Measurements from ENCODE around the gene ZCCHC7. TPM values are rescaled to one million over a fixed set of nuclear protein-coding genes. Genes with fewer than 3 reads are reported as not detected.

The ZCCHC7 gene
- total RNA-seq = 16.6 and 21.3 TPM in 2 replicates

DNA sequence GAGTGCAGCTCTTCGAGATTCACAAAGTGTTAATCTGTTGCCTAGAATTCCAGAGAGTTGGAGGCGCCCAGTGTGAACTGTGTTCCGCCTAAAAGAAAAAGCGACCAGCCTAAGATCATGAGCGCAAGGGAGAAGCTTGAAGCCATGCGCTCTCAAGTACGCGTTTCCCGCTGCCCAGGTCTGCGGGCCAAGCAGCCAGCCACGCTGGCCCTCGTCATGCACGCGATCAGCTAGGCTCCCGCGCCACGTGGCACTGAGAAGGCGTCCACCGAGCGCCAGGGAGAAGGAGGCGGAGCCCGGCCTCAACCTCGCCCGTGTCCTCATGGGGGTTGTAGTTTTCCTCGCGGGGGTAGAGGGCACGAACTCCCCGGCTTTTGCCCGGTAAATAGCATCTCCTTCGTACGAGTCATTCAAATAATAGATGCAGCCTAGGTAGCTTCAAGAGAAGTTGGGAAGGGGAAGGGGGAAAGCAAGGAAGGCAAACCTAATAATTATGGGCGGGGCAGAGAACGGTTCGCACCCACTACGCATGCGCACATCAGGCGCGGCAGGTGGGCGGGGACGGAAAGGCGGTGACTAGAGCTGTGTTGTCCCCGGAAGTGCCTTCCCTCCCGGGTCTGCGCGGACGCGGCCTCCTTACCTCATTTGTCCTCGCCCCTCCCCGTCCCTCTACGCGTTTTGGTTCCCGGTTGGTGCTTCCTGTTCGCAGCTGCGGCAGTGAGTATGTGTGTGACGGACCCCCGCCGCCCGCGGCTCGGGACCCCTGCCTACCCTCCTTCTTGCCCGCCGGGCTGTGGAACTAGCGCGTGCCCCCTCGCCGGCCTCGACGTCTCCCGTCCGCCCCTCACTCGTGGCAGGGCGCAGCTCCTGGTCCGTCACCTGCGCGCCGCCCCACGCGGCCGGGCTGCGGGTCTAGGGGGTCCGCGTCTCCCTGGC is at the start of gene ZCCHC7:
ZCCHC7 (plus strand) TSS at position 668 of the 936 bp plus-strand sequence.

Other genes starting within 250 kb of the ZCCHC7 start
- gene PAX5, start 86.3 kb upstream of the ZCCHC7 start, total RNA-seq = not detected in 2 replicates